ENCODE results near the gene DNAJC7. TPM values are rescaled to one million over a fixed set of nuclear protein-coding genes. Genes with fewer than 3 reads are reported as not detected.

Gene DNAJC7
- total RNA-seq, 1 donor: 75.3 TPM

- TF ChIP-seq CTCF (IDR thresholded peaks at IDR 0.05; ENCODE audit: extremely low read depth, low read depth, low read length): no peak
- no peak overlapping the region for H3K4me2 ChIP-seq (ENCODE audit: insufficient read depth, low read length)
- peaks cover 57% of the 10 kb centered on the region for H3K27me3 ChIP-seq (ENCODE audit: insufficient read depth, low read length)
- H3K4me1 ChIP-seq (ENCODE audit: insufficient read depth, low read length): no peaks in the 10 kb centered on the region
- no peaks in the 10 kb centered on the region for H3K36me3 ChIP-seq (ENCODE audit: insufficient read depth, low read length)
- no peak for DNase-seq (ENCODE audit: insufficient read length, low spot score, missing footprints)
- no peak overlapping the region for H3K27ac ChIP-seq (ENCODE audit: low read depth, low read length)
- H3K79me2 ChIP-seq (ENCODE audit: insufficient read depth, low read length): no peaks in the 10 kb centered on the region
- H4K20me1 ChIP-seq (ENCODE audit: insufficient read depth, low read length): no peaks in the 10 kb centered on the region
- H3K4me3 ChIP-seq (ENCODE audit: insufficient read depth, low read length): no peak overlapping the region
- no peaks in the 10 kb centered on the region for H3K9me3 ChIP-seq (ENCODE audit: low read depth, low read length)
- no peak overlapping the region for H2AFZ ChIP-seq (ENCODE audit: low read length)
Observed at GRCh38 chr17:42052346-42052877, 35.2 kb upstream of the DNAJC7 start.

DNA sequence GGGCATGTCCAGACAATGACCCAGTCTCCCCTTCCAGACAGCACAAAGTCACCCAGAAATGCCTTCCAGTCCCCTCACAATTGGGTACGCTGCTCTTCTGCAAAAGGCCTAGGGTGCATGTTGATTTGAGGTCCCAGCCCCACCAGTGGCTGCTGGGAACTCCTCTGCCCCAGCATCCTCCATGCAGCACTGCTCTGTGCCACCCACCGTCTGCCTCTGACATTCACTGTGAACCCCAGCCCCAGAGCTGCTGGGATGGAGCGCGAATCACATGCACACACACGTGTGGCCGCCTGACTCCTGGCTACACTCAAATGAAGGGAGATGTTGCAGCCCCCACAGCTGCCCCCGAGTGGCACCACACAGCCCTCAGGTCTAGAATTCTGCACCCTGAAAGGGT, 34.4 kb upstream of the DNAJC7 start:
- DNase-seq (ENCODE audit: insufficient read length, low spot score, missing footprints): no peak
- Histone ChIP-seq H3K27me3 (ENCODE audit: insufficient read depth, low read length) (peaks cover 57% of the 10 kb centered on the region), H3K4me3 (ENCODE audit: insufficient read depth, low read length) (no peak overlapping the region), H3K36me3 (ENCODE audit: insufficient read depth, low read length) (no peaks in the 10 kb centered on the region), H3K79me2 (ENCODE audit: insufficient read depth, low read length) (no peaks in the 10 kb centered on the region), H3K9me3 (ENCODE audit: low read depth, low read length) (no peaks in the 10 kb centered on the region), H2AFZ (ENCODE audit: low read length) (no peak overlapping the region), H4K20me1 (ENCODE audit: insufficient read depth, low read length) (no peaks in the 10 kb centered on the region), H3K27ac (ENCODE audit: low read depth, low read length) (no peak overlapping the region), H3K4me2 (ENCODE audit: insufficient read depth, low read length) (no peak overlapping the region), H3K4me1 (ENCODE audit: insufficient read depth, low read length) (no peaks in the 10 kb centered on the region)
- TF ChIP-seq CTCF (IDR thresholded peaks at IDR 0.05; ENCODE audit: extremely low read depth, low read depth, low read length): no peak

DNA sequence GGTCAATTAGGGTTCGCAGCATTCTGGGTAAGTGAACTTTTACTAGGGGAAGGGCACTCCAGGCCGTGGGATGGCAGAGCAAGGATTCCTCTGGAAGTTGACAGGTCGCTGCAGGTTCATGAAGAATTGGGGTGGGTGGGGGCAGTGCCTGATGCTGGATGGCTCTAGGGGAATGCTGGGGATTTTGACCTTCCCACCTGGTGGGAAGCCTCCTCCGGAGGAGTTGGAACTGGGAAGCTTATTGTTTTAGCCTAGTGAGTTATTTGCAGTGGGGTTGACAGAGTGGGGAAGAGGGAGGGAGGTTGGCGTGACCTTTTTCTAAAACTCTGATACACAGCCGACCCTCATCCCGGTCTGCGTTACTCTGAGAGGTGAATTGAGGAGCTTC, 33.8 kb upstream of the DNAJC7 start:
- Histone ChIP-seq H3K4me1 (ENCODE audit: insufficient read depth, low read length) (no peaks in the 10 kb centered on the region), H3K27me3 (ENCODE audit: insufficient read depth, low read length) (peaks cover 56% of the 10 kb centered on the region), H4K20me1 (ENCODE audit: insufficient read depth, low read length) (no peaks in the 10 kb centered on the region), H2AFZ (ENCODE audit: low read length) (peak overlapping the region; percentile 62), H3K9me3 (ENCODE audit: low read depth, low read length) (no peaks in the 10 kb centered on the region), H3K36me3 (ENCODE audit: insufficient read depth, low read length) (no peaks in the 10 kb centered on the region), H3K79me2 (ENCODE audit: insufficient read depth, low read length) (no peaks in the 10 kb centered on the region), H3K4me3 (ENCODE audit: insufficient read depth, low read length) (peak overlapping the region; percentile 33), H3K4me2 (ENCODE audit: insufficient read depth, low read length) (peak overlapping the region; percentile 55), H3K27ac (ENCODE audit: low read depth, low read length) (no peak overlapping the region)
- no peak for TF ChIP-seq CTCF (IDR thresholded peaks at IDR 0.05; ENCODE audit: extremely low read depth, low read depth, low read length)
- DNase-seq (ENCODE audit: insufficient read length, low spot score, missing footprints): no peak

GRCh38 chr17:42050393-42051012, 33.3 kb upstream of the DNAJC7 start, which contains the start of gene C17orf113:
C17orf113 (minus strand) TSS chr17:42050601; CDS start chr17:42043376, 7,225 bp downstream.
- H3K79me2 ChIP-seq (ENCODE audit: insufficient read depth, low read length): no peaks in the 10 kb centered on the region
- peak within 1 kb of the TSS; percentile 61 for H3K4me3 ChIP-seq (ENCODE audit: insufficient read depth, low read length)
- DNase-seq (ENCODE audit: insufficient read length, low spot score, missing footprints): peak; percentile 97
- H2AFZ ChIP-seq (ENCODE audit: low read length): peak within 1 kb of the TSS; percentile 81
- peaks cover 53% of the 10 kb centered on the region for H3K27me3 ChIP-seq (ENCODE audit: insufficient read depth, low read length)
- no peak within 1 kb of the TSS for H3K27ac ChIP-seq (ENCODE audit: low read depth, low read length)
- TF ChIP-seq CTCF (IDR thresholded peaks at IDR 0.05; ENCODE audit: extremely low read depth, low read depth, low read length): no peak
- no peaks in the 10 kb centered on the region for H3K9me3 ChIP-seq (ENCODE audit: low read depth, low read length)
- no peaks in the 10 kb centered on the region for H4K20me1 ChIP-seq (ENCODE audit: insufficient read depth, low read length)
- H3K4me2 ChIP-seq (ENCODE audit: insufficient read depth, low read length): peak within 1 kb of the TSS; percentile 60
- H3K36me3 ChIP-seq (ENCODE audit: insufficient read depth, low read length): no peaks in the 10 kb centered on the region
- H3K4me1 ChIP-seq (ENCODE audit: insufficient read depth, low read length): no peaks in the 10 kb centered on the region

Data from osteoblast (primary cell).